Osteoblast (primary cell): ENCODE results near the gene ETV6. TPM values are rescaled to one million over a fixed set of nuclear protein-coding genes. Genes with fewer than 3 reads are reported as not detected.
"Not testable (repeated sequence)": the region's sequence is repeated elsewhere in the genome, so short reads cannot be mapped to it uniquely, and the experiment has no call there.

Experiments
- DNase-seq: peaks from one replicate; pipeline ENCODE4 v3.0.0; 2011; ENCODE audit warnings: low spot score, mixed read lengths; ENCODE audit not compliant: insufficient read length; ENCODE audit errors: missing footprints
- H2AFZ ChIP-seq: 2 replicates; pipeline ENCODE4 v1.6.0; 2011; ENCODE audit warnings: mild to moderate bottlenecking, low read length
- H3K27ac ChIP-seq: 2 replicates; pipeline ENCODE4 v1.5.1; 2011; ENCODE audit warnings: mild to moderate bottlenecking, low read depth, low read length, moderate library complexity
- H3K27me3 ChIP-seq: 2 replicates; pipeline ENCODE4 v1.6.0; 2012; ENCODE audit warnings: mild to moderate bottlenecking, control low read depth, inconsistent platforms, low read length, moderate library complexity; ENCODE audit not compliant: insufficient read depth
- H3K36me3 ChIP-seq: 2 replicates; pipeline ENCODE4 v1.5.1; 2011; ENCODE audit warnings: mild to moderate bottlenecking, low read length, control low read depth, moderate library complexity; ENCODE audit not compliant: insufficient read depth
- H3K4me1 ChIP-seq: 2 replicates; pipeline ENCODE4 v1.5.1; 2011; ENCODE audit warnings: mild to moderate bottlenecking, low read length, control low read depth, moderate library complexity; ENCODE audit not compliant: insufficient read depth
- H3K4me2 ChIP-seq: 2 replicates; pipeline ENCODE4 v1.6.0; 2011; ENCODE audit warnings: mild to moderate bottlenecking, low read length; ENCODE audit not compliant: insufficient read depth
- H3K4me3 ChIP-seq: fragments of 200-600 bp; sonication (generic); 3 replicates; pipeline ENCODE4 v1.5.1; 2012; ENCODE audit warnings: mild to moderate bottlenecking, low read length, inconsistent platforms; ENCODE audit not compliant: insufficient read depth
- H3K79me2 ChIP-seq: 2 replicates; pipeline ENCODE4 v1.6.0; 2012; ENCODE audit warnings: mild to moderate bottlenecking, low read length, control low read depth, inconsistent platforms; ENCODE audit not compliant: insufficient read depth
- H3K9me3 ChIP-seq: 2 replicates; pipeline ENCODE4 v1.5.1; 2011; ENCODE audit warnings: low read depth, low read length, control low read depth
- H4K20me1 ChIP-seq: 2 replicates; pipeline ENCODE4 v1.6.0; 2012; ENCODE audit warnings: mild to moderate bottlenecking, low read length, control low read depth; ENCODE audit not compliant: insufficient read depth
- CTCF ChIP-seq: IDR thresholded peaks from 2 replicates; pipeline ENCODE4 v1.5.1; 2011; ENCODE audit warnings: mild to moderate bottlenecking, low read depth, low read length, moderate library complexity; ENCODE audit errors: extremely low read depth
- total RNA-seq: library from RNA; depleted of rRNA; stranded (reverse); fragments of >200 nt; gene quantifications from 2 replicates; pipeline ENCODE4 v1.2.3, GENCODE V29; 2012

The ETV6 gene
- total RNA-seq, 1 donor, result 16.3 TPM

- H2AFZ ChIP-seq, result no peak overlapping the region
- H3K4me1 ChIP-seq, result peaks cover 13% of the 10 kb centered on the region
- no peak for TF ChIP-seq CTCF
- H3K27ac ChIP-seq, result no peak overlapping the region
- H3K9me3 ChIP-seq, result no peaks in the 10 kb centered on the region
- no peaks in the 10 kb centered on the region for H3K79me2 ChIP-seq
- no peak for DNase-seq
- no peak overlapping the region for H3K4me3 ChIP-seq
- H3K27me3 ChIP-seq, result no peaks in the 10 kb centered on the region
- H3K4me2 ChIP-seq, result no peak overlapping the region
- H3K36me3 ChIP-seq, result no peaks in the 10 kb centered on the region
- no peaks in the 10 kb centered on the region for H4K20me1 ChIP-seq
These were observed 258.2 kb downstream of the ETV6 start for GRCh38 chr12:11907625-11908024.

- not testable (repeated sequence) for DNase-seq, H3K4me3 ChIP-seq, H3K36me3 ChIP-seq
These were observed 259.9 kb downstream of the ETV6 start for GRCh38 chr12:11909406-11909805.

GRCh38 chr12:11916113-11916512, 266.6 kb downstream of the ETV6 start:
- H3K36me3 ChIP-seq, result no peaks in the 10 kb centered on the region
- H3K79me2 ChIP-seq, result no peaks in the 10 kb centered on the region
- no peak overlapping the region for H3K4me3 ChIP-seq
- no peak overlapping the region for H2AFZ ChIP-seq
- no peak overlapping the region for H3K4me2 ChIP-seq
- no peaks in the 10 kb centered on the region for H4K20me1 ChIP-seq
- DNase-seq, result no peak
- no peaks in the 10 kb centered on the region for H3K4me1 ChIP-seq
- H3K9me3 ChIP-seq, result no peaks in the 10 kb centered on the region
- H3K27ac ChIP-seq, result no peak overlapping the region
- TF ChIP-seq CTCF, result no peak
- H3K27me3 ChIP-seq, result peaks cover 13% of the 10 kb centered on the region

More at GRCh38 chr12:11909406-11909805, 259.9 kb downstream of the ETV6 start:
- not testable (repeated sequence) for H3K79me2 ChIP-seq, H3K4me2 ChIP-seq, H3K9me3 ChIP-seq, H4K20me1 ChIP-seq, H3K27me3 ChIP-seq, H2AFZ ChIP-seq, H3K27ac ChIP-seq
- peaks cover 13% of the 10 kb centered on the region for H3K4me1 ChIP-seq

GRCh38 chr12:11916771-11917170, 267.3 kb downstream of the ETV6 start:
- no peak overlapping the region for H3K27ac ChIP-seq

More at GRCh38 chr12:11916771-11917170, 267.3 kb downstream of the ETV6 start:
- no peak for TF ChIP-seq CTCF
- Histone ChIP-seq H3K79me2 (no peaks in the 10 kb centered on the region), H3K27me3 (peaks cover 17% of the 10 kb centered on the region), H2AFZ (no peak overlapping the region), H3K4me2 (no peak overlapping the region), H4K20me1 (no peaks in the 10 kb centered on the region), H3K4me1 (no peaks in the 10 kb centered on the region), H3K4me3 (no peak overlapping the region), H3K9me3 (no peaks in the 10 kb centered on the region), H3K36me3 (no peaks in the 10 kb centered on the region)
- no peak for DNase-seq
